ENCODE results near the gene BORCS6.

DNA sequence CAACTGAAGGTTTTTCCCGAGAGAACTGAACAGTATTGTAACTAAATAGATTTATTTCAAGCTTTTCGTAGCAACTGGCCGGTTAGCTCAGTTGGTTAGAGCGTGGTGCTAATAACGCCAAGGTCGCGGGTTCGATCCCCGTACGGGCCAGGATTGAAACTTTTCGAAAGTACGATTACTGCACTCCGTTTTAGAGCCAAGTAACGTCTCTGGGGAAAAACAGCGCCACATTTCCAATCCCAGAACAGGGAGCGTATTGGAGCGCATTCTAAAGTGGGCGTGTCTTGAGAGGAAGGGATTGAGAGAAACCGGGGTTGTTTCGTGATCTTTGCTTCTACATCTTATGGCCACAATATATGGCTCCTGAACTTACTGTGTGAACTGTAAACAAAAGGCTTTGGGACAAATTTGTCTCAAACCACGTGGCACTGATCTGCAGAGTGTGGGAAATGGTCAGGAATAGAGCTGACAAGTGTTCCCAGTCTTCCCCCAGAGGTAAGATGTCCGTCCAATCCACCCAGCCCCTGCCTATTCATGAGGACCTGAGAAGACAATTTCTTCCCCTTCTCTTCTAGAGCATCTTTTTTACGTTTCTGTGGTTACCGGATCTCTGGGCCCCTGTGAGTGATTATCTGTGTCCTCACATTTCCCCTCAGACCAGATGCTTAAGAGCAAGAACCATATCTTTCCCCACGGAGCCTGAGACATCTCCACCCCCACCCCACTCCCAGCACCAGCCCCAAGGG is 2.3 kb downstream of the BORCS6 start:
- TF ChIP-seq, protein P1, sequence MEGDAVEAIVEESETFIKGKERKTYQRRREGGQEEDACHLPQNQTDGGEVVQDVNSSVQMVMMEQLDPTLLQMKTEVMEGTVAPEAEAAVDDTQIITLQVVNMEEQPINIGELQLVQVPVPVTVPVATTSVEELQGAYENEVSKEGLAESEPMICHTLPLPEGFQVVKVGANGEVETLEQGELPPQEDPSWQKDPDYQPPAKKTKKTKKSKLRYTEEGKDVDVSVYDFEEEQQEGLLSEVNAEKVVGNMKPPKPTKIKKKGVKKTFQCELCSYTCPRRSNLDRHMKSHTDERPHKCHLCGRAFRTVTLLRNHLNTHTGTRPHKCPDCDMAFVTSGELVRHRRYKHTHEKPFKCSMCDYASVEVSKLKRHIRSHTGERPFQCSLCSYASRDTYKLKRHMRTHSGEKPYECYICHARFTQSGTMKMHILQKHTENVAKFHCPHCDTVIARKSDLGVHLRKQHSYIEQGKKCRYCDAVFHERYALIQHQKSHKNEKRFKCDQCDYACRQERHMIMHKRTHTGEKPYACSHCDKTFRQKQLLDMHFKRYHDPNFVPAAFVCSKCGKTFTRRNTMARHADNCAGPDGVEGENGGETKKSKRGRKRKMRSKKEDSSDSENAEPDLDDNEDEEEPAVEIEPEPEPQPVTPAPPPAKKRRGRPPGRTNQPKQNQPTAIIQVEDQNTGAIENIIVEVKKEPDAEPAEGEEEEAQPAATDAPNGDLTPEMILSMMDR (IDR thresholded peaks at IDR 0.05): no peak
- TF ChIP-seq POLR2A (IDR thresholded peaks at IDR 0.05): no peak
